K562 (cell line): Measurements from ENCODE around the gene KIF3B.
A peak's percentile ranks its signal among the peaks of the same experiment; 100 is the strongest.

Experiments used
- BHLHE40 ChIP-seq: IDR thresholded peaks from 2 replicates; pipeline ENCODE4 v1.6.1; 2011; ENCODE audit warnings: low read length, improper control_type of control experiment
- JUN ChIP-seq, 2 experiments: sonication (generic) in 1 of 2; formaldehyde crosslinking in 1 of 2; IDR thresholded peaks; 2 replicates each; pipeline versions ENCODE4 v1.6.1 to v1.8.0; 2012 to 2022; ENCODE audit warnings: borderline replicate concordance in 2 of 2, mild to moderate bottlenecking in 2 of 2, improper control_type of control experiment in 1 of 2, low read depth in 1 of 2, low read length in 1 of 2, missing genetic modification reagents in 1 of 2

GRCh38 chr20:32357869-32358631, 80.6 kb downstream of the KIF3B start, which contains the start of gene ASXL1:
- TF ChIP-seq JUN (IDR thresholded peaks at IDR 0.05; ENCODE audit: borderline replicate concordance, low read depth, low read length) (no peak), JUN (CRISPR knock-in tag; IDR thresholded peaks at IDR 0.05; ENCODE audit: borderline replicate concordance) (no peak), BHLHE40 (peak; percentile 46; the same call in 1 of the 2 replicates)
